HG02973 (cell line): ENCODE results near the gene RIMBP2.

Experiments used
- ATAC-seq: cut with Tn5 transposase; IDR thresholded peaks from one replicate; pipeline ENCODE4 v1.9.1; 2021; ENCODE audit warnings: moderate library complexity; ENCODE audit not compliant: unreplicated experiment

Gene RIMBP2

DNA sequence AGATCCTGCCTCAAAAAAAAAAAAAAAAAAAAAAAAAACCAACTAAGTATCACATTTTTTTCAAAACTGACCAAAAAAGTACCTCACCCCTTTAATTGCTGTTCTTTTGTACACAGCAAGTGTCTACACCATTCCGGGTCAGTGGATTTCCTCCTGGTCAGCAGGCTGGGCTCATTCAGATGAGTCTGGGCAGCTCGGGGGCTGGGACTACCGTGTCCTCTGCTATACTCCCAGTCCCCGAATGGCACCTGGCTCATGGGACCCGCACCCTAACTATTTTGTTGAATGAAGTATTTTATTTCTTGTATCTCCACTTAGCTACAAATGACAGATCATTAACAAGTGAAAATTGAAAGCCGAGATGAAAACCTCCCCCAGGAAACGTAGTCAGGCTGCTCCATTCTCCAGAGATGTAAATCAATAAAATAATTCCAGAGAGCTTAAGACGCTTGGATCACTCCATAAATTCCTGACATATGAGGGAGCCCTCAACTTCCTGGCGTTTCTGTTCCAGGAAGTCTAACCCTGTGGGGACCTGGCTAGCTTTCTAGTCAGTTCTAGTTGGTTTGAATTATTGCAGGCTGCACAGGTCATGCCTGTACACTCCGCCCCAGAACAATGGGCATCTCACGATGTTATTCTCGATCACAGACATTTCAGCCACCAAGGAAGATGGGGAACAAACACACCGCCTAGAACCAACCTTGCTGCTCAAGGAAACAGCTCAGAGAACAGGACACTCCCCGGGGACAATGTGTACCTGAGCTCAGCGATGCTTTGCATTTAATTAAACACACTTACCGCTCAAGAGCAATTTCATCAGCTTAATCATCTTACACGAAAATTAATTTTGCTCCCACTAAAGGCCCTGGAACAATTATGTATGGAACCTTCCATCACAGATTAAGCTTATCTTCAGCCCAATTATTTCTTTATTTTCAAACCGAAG, 76.3 kb downstream of the RIMBP2 start:
- no peak for ATAC-seq

DNA sequence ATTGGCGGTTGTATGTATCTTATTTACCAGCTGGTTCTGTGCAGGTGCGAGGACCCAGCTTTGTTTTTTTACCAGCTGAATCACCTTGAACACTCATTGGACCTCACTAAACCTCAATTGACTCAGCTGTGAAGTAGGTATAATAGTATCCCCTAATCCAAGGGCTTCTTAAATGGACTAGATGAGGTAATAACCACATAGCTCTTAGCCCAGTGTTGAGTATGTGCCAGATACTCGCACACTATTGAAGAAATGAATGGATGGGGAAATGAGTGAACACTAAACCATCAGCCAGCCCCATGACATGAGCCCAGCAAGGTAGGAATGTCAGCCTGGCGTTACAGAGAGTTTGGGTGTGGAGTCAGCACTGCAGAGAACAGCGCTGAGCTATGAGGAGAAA, 79.7 kb downstream of the RIMBP2 start:
- no peak for ATAC-seq

DNA sequence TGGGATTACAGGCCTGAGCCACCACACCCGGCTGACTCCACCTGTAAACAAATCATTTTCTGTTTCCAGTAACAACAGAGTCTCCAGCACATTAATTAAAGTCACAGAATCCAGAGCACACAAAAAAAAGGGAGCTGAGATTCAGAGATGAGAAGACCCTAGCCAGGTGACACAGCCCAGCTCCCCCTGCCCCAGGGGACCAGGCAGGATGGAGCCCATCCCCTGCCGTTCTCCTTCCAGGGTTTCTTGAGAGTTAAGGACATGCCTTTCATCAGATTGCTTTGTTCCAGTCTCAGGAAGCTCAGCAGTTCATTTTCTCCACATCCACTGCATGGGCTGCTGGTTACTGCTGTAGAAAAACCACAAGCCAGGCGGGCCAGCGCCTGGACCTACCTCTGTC, 81.2 kb downstream of the RIMBP2 start:
- ATAC-seq, result no peak

DNA sequence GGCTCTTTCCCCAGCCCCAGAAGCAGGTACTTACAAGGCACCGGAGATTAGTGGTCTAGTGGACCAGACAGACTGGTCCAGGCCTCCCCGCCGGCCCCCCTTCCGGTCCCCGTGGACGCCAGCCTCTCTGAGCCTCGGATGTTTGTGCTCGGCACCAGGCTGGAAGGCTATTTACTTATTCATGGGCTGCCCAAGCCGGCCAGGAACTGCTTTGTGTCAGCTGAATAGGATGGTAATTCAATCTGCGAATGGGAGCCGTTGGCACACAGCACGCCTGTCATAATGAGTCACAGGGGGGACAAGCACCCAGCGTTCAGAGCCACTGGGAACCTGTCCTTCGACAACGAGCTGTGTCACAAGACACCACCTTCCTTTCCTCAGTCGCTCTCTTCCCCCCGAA, 82.3 kb downstream of the RIMBP2 start:
- ATAC-seq, result no peak

DNA sequence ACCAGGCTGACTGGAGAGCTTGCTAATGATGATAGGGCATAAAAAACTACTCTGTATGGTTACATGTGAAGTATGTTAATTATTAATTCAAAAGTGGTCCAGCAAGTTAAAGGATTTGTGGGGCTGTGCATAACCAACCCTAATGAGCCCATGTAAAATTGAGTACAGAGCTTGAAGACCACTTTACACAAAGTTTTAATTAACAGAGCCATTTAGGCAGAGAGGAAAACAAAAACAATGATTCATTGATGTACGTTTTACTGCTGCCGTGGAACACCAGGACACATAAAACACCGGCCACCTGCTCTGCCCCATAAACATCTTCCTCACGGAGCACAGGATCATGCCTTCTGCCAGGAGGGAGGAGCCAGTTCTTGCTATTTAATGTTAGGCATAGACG, 83.5 kb downstream of the RIMBP2 start:
- ATAC-seq, result no peak

DNA sequence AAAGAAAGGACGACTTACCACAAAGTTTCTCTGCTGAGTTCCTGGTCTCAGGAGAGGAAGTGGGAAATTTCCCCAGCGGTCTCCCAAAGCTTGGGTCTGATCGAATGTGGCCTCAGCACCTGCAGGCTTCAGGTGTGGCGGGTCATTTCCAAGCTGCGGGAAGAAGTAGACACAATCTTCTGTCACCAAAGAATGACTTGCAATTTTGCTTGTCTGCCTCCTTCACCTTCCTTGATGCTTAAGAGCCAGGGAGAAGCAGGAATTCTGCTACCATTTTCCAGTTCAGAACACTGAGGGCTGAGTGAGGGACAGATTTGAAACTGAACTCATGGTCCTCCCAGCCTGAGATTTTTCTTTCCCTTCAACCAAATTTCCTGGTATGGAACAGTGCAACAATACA, 87.8 kb downstream of the RIMBP2 start:
- ATAC-seq, result no peak

DNA sequence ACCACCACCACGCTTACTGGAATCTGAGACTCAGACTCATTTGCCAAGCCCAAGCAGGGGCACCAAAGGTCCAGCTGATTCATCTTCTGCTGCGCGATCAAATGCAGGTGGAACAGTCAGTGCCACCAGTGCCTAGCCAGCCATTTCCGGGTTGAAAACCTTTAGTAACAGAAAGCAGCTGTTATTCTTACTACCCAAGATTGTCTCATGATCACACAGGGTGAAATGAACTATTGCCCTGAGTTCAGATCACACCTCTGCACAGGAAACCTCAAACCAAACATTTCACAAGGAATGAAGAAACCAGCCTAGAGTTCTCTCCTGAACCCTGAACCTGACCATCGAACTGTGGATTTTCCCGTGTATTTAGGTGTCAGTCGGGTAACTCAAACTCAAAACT, 88.9 kb downstream of the RIMBP2 start:
- no peak for ATAC-seq

DNA sequence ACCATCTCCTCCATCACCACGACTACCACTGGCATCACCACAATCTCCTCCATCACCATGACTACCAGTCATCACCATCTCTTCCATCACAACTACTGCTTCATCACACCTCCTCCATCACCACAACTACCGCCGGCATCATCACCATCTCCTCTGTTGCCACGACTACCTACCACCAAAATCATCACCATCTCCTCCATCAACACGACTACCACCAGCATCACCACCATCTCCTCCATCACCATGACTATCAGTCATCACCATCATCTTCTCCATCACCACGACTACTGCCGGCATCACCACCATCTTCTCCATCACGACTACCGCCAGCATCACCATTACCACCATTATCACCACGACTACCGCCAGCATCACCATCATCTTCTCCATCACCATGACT, 89.5 kb downstream of the RIMBP2 start:
- no peak for ATAC-seq

DNA sequence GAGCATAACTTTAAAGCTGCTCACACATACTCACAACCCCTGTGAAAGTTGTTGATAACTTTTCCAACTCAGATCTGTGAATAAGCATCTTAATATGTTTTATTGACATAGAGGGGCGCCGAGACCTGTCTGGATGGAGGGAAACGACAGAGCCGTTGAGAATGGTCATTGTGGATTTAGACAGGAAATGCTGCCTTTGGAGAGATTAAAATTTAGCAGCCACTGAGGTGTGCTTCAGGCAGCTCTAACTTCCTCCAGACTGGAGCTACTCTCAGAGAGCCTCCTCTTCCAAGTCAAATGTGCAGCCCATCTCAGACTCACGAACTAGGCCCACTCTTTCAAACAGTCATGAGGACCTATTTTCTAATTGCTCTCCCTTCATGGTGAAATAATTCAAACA, 90.9 kb downstream of the RIMBP2 start:
- ATAC-seq, result no peak

DNA sequence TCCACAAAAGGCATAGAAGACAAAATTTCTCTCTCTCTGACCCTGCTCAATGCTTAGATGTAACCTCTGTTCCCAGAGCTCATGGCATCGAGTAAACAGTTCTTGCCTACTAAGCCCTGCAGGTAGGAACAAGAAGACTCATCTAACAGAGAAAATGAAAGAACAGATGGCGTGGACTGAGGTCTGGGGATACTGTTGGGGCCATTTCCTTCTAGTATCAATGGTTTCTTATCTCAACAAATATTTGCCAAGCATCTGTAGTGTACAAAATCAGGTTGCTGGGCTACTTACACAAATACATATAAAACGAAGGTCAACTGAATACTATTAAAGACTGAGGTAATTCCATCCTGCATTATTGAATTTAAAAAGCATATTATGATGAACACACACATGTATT, 93.3 kb downstream of the RIMBP2 start:
- ATAC-seq, result no peak

DNA sequence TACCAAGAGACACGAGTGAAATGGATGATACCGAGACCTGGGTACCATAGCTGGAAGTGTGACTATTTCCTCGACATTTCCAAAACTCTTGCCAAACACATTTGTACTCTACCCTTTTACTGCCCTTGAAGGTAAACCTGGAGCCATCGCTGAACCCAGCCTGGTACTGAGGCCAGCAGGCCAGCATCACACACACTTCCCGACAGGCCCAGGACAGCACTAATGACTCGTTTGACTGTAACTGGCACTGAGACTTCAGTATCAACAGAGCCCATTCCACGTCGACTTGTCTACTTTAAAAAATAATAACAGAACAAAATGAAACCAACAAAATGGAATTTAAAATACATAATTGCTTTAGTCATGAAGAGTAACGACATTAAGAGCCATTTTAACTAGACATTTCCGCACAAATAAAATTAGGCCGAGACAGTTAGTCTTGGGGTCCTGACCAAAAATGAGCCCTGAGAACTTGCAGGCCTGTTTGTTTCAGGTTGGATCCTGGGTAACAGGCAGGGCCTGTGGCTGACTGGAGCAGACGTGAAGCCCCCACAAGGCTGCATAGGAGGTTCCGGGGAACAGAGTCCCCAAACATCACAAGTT, 94.3 kb downstream of the RIMBP2 start:
- ATAC-seq, result no peak

DNA sequence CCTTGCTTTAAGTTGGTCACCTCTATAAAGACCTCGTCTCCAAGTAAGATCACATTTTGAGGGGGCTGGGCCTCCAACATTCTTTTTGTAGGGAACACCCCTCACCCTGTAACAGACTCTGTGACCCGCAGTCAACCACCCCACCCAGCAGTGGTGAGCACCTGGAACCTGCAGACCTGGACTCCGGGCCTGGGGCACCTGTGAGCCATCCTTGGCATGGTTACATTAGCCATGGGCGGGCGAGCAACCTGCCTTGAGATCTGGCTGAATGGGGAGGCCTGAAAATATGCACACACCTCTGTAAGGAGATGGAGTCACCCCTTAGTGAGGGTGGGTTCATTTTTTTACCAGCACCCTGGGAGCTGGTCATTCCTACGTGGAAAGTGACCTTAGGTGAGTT, 95.3 kb downstream of the RIMBP2 start:
- no peak for ATAC-seq

DNA sequence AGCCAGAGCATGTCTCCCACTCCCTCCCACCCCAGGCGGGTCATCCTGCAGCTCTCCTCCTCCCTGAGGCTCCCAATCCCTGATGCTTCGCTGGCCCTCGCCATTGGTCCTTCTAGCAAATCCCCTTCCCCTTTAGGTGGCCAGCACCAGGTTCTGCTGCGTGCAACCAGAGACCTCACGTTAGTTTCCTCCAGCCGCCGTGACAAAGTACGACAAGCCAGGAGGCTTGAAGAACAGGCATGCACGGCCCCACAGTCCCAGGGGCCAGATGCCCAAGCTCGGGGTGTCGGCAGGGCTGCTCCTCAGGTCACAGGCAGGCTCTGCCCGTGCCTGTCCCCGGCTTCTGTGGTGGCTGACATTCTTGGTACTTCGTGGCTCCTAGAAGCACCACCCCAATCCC, 95.8 kb downstream of the RIMBP2 start:
- no peak for ATAC-seq

DNA sequence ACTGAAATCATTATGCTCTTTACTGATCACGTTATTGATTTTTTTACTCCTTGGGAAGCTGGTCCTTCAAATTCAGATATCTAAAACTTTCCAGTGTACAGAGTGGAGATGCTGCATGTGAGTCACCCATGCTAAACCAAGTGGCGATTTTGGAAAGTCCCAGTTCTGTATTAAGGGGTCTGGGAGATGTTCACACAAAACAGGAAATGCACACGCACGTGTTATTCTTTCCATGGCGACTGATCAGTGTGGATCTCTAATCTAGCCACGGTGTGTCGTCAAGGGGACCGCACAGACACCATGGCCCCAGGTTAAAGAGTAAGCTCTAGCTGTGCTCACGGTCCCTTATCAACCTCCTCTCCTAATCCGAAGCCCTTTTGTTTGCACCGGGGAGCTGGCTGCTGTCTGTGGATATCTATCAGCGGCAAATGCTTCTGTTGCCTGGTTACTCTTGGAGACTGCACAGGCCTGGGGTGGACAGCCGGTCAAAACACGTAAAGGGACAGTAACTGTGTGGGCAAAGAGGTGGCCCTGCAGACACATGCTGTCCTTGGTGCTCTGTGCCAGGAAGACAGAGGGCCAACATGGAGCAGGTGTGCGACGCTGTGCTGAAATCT, 96.6 kb downstream of the RIMBP2 start:
- no peak for ATAC-seq

DNA sequence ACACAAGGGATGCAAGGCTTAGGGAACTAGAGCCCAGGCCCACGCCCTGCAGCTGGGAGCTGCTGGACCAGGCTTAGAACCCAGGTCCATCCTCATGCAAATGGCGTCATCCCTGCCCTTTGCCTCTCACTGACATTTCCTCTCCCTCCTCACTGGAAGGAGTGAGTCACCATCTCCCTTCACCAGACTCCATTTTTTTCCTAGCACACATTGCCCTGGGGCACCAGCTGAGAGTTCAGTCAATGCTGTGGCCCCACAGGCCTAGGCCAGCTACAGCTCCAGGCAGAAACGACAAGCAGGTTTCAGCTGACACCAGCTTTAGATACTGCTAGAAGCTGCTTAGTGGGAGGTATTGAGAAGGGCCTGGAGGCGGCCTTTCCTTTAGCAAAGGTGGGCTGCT, 98.9 kb downstream of the RIMBP2 start:
- ATAC-seq, result no peak

DNA sequence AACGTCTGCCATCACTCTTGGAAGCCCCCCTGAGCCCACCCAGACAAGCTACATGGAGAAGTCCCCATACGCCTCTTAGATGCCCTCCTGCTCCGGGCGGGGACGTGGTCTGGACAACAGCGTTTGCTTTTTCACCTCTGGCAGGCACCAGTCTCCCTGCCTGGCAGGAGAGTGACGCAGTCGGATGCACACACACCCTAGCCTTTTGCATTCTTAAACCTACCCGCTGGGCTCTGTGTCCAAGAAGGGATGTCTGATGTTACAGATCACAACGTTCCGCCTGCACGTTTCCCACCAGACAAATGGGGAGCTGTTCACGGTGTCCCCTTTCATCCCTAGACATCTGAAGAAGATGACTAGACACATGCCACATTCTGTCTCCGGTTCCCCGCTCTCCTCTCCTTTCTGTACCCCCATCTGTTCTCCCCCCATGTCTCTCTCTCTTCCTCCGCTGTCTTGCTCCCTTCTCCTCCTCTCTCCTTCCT, 100.2 kb downstream of the RIMBP2 start:
- ATAC-seq, result no peak

DNA sequence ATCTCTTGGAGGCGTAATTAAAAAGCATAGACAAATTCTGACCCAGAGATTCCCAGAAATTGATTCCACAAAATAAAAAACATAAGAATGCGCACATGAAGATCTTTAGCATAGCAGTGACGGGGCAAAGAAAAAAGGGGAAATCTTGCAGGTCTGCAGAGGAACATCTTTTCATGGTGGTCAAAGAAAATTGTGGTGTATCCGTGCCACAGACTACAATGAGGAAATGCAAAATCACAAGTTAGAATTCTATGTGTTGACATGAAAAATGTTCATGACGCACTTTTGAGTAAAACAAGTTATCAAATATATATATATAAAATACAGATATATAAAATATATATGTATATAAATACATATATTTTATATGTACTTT, 101.6 kb downstream of the RIMBP2 start:
- ATAC-seq, result no peak

DNA sequence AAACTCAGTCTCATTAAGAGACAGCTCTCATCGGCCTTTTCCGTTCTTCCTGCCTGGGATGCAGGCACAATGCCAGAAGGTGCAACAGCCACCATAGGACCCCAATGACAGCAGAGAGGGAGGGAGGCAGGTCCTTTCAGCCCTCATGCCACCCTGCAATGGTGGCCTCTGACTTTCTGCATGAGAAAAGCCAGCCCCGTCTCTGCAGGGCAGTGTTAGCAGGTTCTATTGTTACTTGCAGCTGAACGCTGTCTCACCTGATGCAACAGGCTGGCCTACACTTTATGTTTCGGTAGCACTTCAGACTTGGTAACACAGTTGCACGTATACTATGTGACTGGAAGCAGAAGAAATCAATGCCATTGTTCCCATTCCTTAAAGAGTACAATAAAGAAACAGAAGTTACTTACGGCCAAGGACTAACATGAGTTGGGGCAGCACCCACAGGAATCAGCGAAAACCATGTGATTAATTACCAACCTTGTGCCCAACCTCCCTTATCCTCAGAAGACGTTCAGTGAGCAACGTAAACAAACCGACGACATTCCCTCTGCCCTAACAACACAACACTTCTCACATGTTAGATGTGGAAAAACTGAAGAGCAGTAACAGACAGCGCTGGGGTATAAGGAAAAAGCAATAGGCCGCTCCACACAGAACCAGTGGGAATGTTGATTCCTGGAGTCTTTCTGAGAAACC, 102.1 kb downstream of the RIMBP2 start:
- ATAC-seq, result no peak

DNA sequence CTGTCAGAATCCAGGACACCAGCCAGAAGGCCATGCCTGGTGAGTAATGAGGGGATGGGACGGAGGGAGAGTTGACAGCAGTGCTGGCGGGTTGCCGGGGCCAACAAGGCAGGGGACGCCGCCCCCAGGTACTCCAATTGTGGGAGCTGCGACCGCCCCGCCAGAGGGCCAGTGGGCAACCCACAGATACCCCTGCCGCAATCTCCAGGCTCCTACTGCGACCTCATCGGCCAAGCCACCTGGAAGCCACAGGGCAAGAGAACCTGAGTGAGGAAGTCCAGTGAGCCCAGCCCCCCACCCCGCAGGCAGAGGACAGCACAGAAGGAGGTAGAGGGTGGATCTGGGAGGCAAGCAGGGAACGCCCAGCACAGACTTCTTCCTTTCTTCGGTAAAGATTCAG, 103.0 kb downstream of the RIMBP2 start:
- ATAC-seq, result no peak

DNA sequence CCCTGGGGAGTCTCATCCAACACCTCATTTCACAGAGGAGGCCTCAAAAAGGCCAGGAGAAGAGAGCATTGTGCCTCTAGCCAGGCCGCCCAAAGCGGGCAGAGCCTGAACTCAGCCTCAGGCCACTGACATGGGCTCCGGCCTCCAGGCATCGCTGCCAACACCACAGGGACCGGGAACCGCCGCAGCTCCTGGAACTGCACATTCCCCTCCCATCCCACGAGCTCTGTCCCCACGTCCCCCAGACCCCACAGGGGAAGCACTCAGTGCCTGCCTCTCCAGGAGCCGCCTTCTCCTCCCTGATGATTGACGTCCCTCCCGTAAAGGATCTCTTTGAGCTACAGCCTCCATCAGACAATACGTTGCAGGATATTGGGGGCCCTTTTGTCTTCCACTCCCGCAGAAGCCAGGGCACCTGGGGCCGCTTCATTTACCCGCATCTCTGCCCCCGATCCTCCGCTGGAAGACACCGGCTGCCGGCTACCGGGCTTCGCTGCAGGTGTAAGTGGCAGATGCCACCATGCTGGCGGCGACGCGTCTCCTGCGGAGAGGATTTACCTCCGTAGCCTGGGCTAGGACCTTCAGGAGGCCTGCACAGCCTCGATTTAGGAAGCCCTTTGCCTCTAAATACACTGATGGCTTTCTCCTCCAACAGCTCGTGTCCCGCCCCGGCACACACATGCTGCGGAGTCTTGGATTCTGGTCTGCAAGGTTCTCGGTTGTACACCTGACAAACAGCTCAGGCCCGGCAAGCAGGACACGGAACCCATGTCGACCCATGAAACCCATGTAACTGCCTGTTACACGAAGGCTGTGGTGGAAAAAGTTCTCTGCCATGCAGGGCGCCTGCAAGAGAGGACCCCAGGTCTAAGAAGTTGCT, 104.8 kb downstream of the RIMBP2 start:
- ATAC-seq, result no peak
